T-helper 2 cell treated with Interferon-gamma antibody and Interleukin-4, amounts not matched to agents 100 ng/mL and 5 ng/mL, for 36 hours (primary cell): ENCODE measurements around the gene BABAM1. TPM values are rescaled to one million over a fixed set of nuclear protein-coding genes. Genes with fewer than 3 reads are reported as not detected.

Source experiments
- intact Hi-C: fragments of 100-400 bp; cut with micrococcal nuclease; formaldehyde crosslinking; loops from one replicate; pipeline ENCODE4 v1.15.1; 2023
- total RNA-seq: library from RNA; stranded (reverse); gene quantifications from 2 replicates; pipeline ENCODE4 v1.2.3, GENCODE V29; 2022

BABAM1 gene
- 116 and 118 TPM in 2 replicates for total RNA-seq

- intact Hi-C loops = loop anchor here (1.0 to 10.0 kb wide), 8 partner anchors 16 to 244 kb away; partner anchors contain the start of genes CCDC194, DDA1, GTPBP3 and HAUS8
Measured at GRCh38 chr19:17266975-17267788, at the start of gene BABAM1. BABAM1 (plus strand) TSS chr19:17267443; CDS start chr19:17268807, 1,364 bp downstream.

- intact Hi-C loops = no loop called here
Measured at GRCh38 chr19:17219286-17219685, 48.0 kb upstream of the BABAM1 start.

GRCh38 chr19:17220207-17220758 lies 47.0 kb upstream of the BABAM1 start:
- intact Hi-C loops = no loop called here

- intact Hi-C loops = loop anchor here (5.0 kb wide), 2 partner anchors 42 to 328 kb away; partner anchors contain the start of gene BABAM1
Measured at GRCh38 chr19:17225053-17225452, 42.2 kb upstream of the BABAM1 start.

GRCh38 chr19:17226002-17226933 lies 41.0 kb upstream of the BABAM1 start, which contains the start of gene OCEL1:
OCEL1 (plus strand) TSS chr19:17226226; CDS start chr19:17226248, 22 bp downstream.
- intact Hi-C loops = loop anchor here (1.0 to 5.0 kb wide), 5 partner anchors 9 to 329 kb away; partner anchors contain the start of genes BABAM1, HAUS8, MYO9B and USE1

- intact Hi-C loops = loop anchor here (5.0 kb wide), 2 partner anchors 39 to 331 kb away; partner anchors contain the start of gene BABAM1
Measured at GRCh38 chr19:17227798-17228367, 39.4 kb upstream of the BABAM1 start.

- intact Hi-C loops = loop anchor here (5.0 kb wide), 2 partner anchors 37 to 333 kb away; partner anchors contain the start of gene BABAM1
Measured at GRCh38 chr19:17229890-17230289, 37.4 kb upstream of the BABAM1 start.

GRCh38 chr19:17232258-17232657 lies 35.0 kb upstream of the BABAM1 start:
- intact Hi-C loops = no loop called here

- intact Hi-C loops = loop anchor here (1.0 kb wide), 1 partner anchor 9 kb away; the partner anchor contains the start of gene OCEL1
Measured at GRCh38 chr19:17234911-17235299, 32.3 kb upstream of the BABAM1 start.

GRCh38 chr19:17235300-17235970 lies 31.8 kb upstream of the BABAM1 start:
- intact Hi-C loops = loop anchor here (1.0 kb wide), 1 partner anchor 9 kb away; the partner anchor contains the start of gene OCEL1

- intact Hi-C loops = loop anchor here (1.0 kb wide), 1 partner anchor 10 kb away; the partner anchor contains the start of gene OCEL1
Measured at GRCh38 chr19:17235971-17236777, 31.1 kb upstream of the BABAM1 start.

- intact Hi-C loops = no loop called here
Measured at GRCh38 chr19:17236811-17237543, 30.3 kb upstream of the BABAM1 start.

- intact Hi-C loops = no loop called here
Measured at GRCh38 chr19:17237747-17238706, 29.2 kb upstream of the BABAM1 start.

- intact Hi-C loops = no loop called here
Measured at GRCh38 chr19:17240062-17240752, 27.0 kb upstream of the BABAM1 start.

- intact Hi-C loops = no loop called here
Measured at GRCh38 chr19:17240826-17241399, 26.3 kb upstream of the BABAM1 start.
